ENCODE results near the gene SCRN3. TPM values are rescaled to one million over a fixed set of nuclear protein-coding genes. Genes with fewer than 3 reads are reported as not detected.
"Not testable (repeated sequence)": the region's sequence is repeated elsewhere in the genome, so short reads cannot be mapped to it uniquely, and the experiment has no call there.

Gene SCRN3
- total RNA-seq, 1 experiment from 2014 or later, result 28.6 TPM

DNA sequence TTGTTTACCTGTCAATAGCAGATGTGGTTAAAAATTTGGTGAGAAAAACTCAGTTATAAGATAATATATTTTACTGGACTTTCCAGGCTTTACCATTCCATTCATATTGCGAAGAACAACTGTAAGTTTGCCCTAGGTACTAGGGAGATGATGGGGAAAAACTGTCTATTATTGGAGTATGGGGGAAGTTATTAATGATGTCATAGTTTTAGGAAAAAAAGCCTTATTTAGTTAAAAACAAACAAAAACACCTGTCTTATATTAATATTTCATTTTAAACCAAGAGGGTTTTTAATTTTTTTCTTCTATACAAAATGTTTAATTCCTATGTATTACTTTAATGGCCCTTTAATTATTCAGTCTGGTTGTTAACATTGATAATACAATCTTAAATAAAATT is 42.5 kb upstream of the SCRN3 start:
- POLR2A ChIA-PET (ENCODE audit: low non-redundant PET), result no interaction called here
- CTCF ChIA-PET, result no interaction called here
- BruUV-seq (replicated peaks), result no TSS peak

DNA sequence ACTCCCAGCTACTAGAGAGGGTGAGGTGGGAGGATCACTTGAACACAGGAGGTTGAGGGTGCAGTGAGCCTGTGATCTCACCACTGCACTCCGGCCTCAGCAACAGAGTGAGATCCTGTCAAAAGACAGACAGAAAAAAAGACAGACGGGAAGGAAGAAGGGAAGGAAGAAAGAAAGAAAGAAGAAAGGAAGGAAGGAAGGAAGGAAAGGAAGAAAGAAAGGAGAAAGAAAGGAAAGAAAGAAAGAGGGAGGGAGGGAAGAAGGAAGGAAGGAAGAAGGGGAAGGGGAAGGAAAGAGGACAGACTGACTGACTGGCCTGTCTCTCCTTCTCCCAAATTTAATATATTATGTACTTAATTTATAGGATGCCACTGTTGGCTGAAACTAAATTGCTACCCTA is 39.2 kb upstream of the SCRN3 start:
- CTCF ChIA-PET, result no interaction called here
- no TSS peak for BruUV-seq (replicated peaks)
- POLR2A ChIA-PET (ENCODE audit: low non-redundant PET), result interaction anchor here (0.6 kb wide), 1 partner anchor 118 kb away, joined by 4 read pairs; no protein-coding TSS in a partner anchor
- H3K4me3 ChIP-seq (ENCODE audit: low read depth, low read length, poor library complexity, severe bottlenecking), result no peak overlapping the region
- intact Hi-C loops (cut with micrococcal nuclease; ENCODE audit: unreplicated experiment), result no loop called here
- H3K27ac ChIP-seq (ENCODE audit: low read depth, low read length, poor library complexity, severe bottlenecking), result no peak overlapping the region
- TF ChIP-seq EZH2 (IDR thresholded peaks at IDR 0.05; ENCODE audit: borderline replicate concordance, low read depth, low read length, poor library complexity, severe bottlenecking), result no peak
- TF ChIP-seq, protein P1, sequence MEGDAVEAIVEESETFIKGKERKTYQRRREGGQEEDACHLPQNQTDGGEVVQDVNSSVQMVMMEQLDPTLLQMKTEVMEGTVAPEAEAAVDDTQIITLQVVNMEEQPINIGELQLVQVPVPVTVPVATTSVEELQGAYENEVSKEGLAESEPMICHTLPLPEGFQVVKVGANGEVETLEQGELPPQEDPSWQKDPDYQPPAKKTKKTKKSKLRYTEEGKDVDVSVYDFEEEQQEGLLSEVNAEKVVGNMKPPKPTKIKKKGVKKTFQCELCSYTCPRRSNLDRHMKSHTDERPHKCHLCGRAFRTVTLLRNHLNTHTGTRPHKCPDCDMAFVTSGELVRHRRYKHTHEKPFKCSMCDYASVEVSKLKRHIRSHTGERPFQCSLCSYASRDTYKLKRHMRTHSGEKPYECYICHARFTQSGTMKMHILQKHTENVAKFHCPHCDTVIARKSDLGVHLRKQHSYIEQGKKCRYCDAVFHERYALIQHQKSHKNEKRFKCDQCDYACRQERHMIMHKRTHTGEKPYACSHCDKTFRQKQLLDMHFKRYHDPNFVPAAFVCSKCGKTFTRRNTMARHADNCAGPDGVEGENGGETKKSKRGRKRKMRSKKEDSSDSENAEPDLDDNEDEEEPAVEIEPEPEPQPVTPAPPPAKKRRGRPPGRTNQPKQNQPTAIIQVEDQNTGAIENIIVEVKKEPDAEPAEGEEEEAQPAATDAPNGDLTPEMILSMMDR (conservative IDR thresholded peaks at IDR 0.05; ENCODE audit: low read depth, low read length), result no peak
- no peak for DNase-seq (ENCODE audit: low spot score)
- H3K9me3 ChIP-seq (ENCODE audit: low read depth, low read length, poor library complexity, severe bottlenecking), result no peaks in the 10 kb centered on the region
- H3K36me3 ChIP-seq (ENCODE audit: insufficient read depth, low read length, poor library complexity, severe bottlenecking), result no peaks in the 10 kb centered on the region
- no peaks in the 10 kb centered on the region for H3K4me1 ChIP-seq (ENCODE audit: insufficient read depth, low read length, poor library complexity, severe bottlenecking)
- no peaks in the 10 kb centered on the region for H3K27me3 ChIP-seq (replicated peaks; ENCODE audit: insufficient read depth, low read depth, low read length, poor library complexity)

More for the DNA sequence above, 42.5 kb upstream of the SCRN3 start:
- intact Hi-C loops (cut with micrococcal nuclease; ENCODE audit: unreplicated experiment), result no loop called here
- Histone ChIP-seq H3K4me3 (ENCODE audit: low read depth, low read length, poor library complexity, severe bottlenecking) (no peak overlapping the region), H3K27me3 (replicated peaks; ENCODE audit: insufficient read depth, low read depth, low read length, poor library complexity) (no peaks in the 10 kb centered on the region), H3K27ac (ENCODE audit: low read depth, low read length, poor library complexity, severe bottlenecking) (no peak overlapping the region), H3K36me3 (ENCODE audit: insufficient read depth, low read length, poor library complexity, severe bottlenecking) (peaks cover 2% of the 10 kb centered on the region), H3K9me3 (ENCODE audit: low read depth, low read length, poor library complexity, severe bottlenecking) (no peaks in the 10 kb centered on the region), H3K4me1 (ENCODE audit: insufficient read depth, low read length, poor library complexity, severe bottlenecking) (no peaks in the 10 kb centered on the region)
- TF ChIP-seq, protein P1 (conservative IDR thresholded peaks at IDR 0.05; ENCODE audit: low read depth, low read length), result no peak
- no peak for TF ChIP-seq EZH2 (IDR thresholded peaks at IDR 0.05; ENCODE audit: borderline replicate concordance, low read depth, low read length, poor library complexity, severe bottlenecking)
- no peak for DNase-seq (ENCODE audit: low spot score)

DNA sequence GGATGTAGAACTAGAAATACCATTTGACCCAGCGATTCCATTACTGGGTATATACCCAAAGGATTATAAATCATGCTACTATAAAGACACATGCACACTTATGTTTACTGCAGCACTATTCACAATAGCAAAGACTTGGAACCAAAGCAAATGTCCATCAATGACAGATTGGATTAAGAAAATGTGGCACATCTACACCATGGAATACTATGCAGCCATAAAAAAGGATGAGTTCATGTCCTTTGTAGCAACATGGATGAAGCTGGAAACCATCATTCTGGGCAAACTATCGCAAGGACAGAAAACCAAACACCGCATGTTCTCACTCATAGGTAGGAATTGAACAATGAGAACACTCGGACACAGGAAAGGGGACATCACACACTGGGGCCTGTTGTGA is 35.9 kb upstream of the SCRN3 start:
- H3K4me3 ChIP-seq (ENCODE audit: low read depth, low read length, poor library complexity, severe bottlenecking); intact Hi-C loops (cut with micrococcal nuclease; ENCODE audit: unreplicated experiment); CTCF ChIA-PET; POLR2A ChIA-PET (ENCODE audit: low non-redundant PET); H3K4me1 ChIP-seq (ENCODE audit: insufficient read depth, low read length, poor library complexity, severe bottlenecking); H3K9me3 ChIP-seq (ENCODE audit: low read depth, low read length, poor library complexity, severe bottlenecking); BruUV-seq (replicated peaks); DNase-seq (ENCODE audit: low spot score); H3K27ac ChIP-seq (ENCODE audit: low read depth, low read length, poor library complexity, severe bottlenecking); H3K36me3 ChIP-seq (ENCODE audit: insufficient read depth, low read length, poor library complexity, severe bottlenecking); H3K27me3 ChIP-seq (replicated peaks; ENCODE audit: insufficient read depth, low read depth, low read length, poor library complexity): not testable (repeated sequence)

DNA sequence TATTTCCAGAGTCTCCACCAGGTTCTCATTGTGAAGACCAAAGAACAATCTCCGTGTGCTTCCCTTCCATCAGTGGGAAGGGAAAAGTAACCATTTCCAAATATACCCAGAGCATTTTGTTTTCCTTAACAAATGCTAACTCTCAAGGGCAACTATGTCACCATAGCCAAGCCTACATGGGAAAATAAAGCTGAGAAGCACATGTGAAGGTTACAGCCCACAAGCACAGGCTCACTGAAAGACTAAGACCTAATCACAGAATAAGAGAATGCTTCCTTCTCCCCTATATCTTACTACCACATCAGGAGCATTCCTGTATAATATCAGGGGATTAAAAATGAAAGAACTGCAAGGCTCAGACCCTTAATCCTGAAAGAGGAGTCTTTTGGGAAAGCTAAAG is 32.6 kb upstream of the SCRN3 start:
- Histone ChIP-seq H3K4me3 (ENCODE audit: low read depth, low read length, poor library complexity, severe bottlenecking) (no peak overlapping the region), H3K27ac (ENCODE audit: low read depth, low read length, poor library complexity, severe bottlenecking) (no peak overlapping the region), H3K9me3 (ENCODE audit: low read depth, low read length, poor library complexity, severe bottlenecking) (no peaks in the 10 kb centered on the region), H3K36me3 (ENCODE audit: insufficient read depth, low read length, poor library complexity, severe bottlenecking) (no peaks in the 10 kb centered on the region), H3K4me1 (ENCODE audit: insufficient read depth, low read length, poor library complexity, severe bottlenecking) (no peaks in the 10 kb centered on the region), H3K27me3 (replicated peaks; ENCODE audit: insufficient read depth, low read depth, low read length, poor library complexity) (no peaks in the 10 kb centered on the region)
- BruUV-seq (replicated peaks), result no TSS peak
- DNase-seq (ENCODE audit: low spot score), result no peak
- intact Hi-C loops (cut with micrococcal nuclease; ENCODE audit: unreplicated experiment), result no loop called here
- TF ChIP-seq, protein P1 (conservative IDR thresholded peaks at IDR 0.05; ENCODE audit: low read depth, low read length), result no peak
- TF ChIP-seq EZH2 (IDR thresholded peaks at IDR 0.05; ENCODE audit: borderline replicate concordance, low read depth, low read length, poor library complexity, severe bottlenecking), result no peak
- ChIA-PET CTCF (no interaction called here), POLR2A (ENCODE audit: low non-redundant PET) (no interaction called here)

DNA sequence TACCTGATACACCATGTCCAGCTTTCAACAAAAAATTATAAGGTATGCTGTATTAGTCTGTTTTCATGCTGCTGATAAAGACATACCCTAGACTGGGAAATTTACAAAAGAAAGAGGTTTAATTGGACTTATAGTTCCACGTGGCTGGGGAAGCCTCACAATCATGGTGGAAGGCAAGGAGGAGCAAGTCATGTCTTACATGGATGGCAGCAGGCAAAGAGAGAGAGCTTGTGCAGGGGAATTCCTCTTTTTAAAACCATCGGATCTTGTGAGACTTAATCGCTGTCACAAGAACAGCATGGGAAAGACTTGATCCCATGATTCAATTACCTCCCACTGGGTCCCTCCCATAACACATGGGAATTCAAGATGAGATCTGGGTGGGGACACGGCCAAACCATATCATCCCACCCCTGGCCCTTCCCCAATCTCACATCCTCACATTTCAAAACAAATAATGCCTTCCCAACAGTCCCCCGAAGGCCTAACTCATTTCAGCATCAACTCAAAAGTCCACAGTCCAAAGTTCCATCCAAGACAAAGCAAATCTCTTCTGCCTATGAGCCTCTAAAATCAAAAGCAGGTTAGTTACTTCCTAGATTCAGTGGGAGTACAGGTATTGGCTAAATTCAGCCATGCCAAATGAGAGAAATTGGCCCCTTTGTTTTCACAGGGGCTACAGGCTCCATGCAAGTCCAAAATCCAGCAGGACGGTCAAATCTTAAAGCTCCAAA is 31.9 kb upstream of the SCRN3 start:
- DNase-seq (ENCODE audit: low spot score); H3K9me3 ChIP-seq (ENCODE audit: low read depth, low read length, poor library complexity, severe bottlenecking); intact Hi-C loops (cut with micrococcal nuclease; ENCODE audit: unreplicated experiment); H3K4me1 ChIP-seq (ENCODE audit: insufficient read depth, low read length, poor library complexity, severe bottlenecking); POLR2A ChIA-PET (ENCODE audit: low non-redundant PET); H3K27me3 ChIP-seq (replicated peaks; ENCODE audit: insufficient read depth, low read depth, low read length, poor library complexity); H3K4me3 ChIP-seq (ENCODE audit: low read depth, low read length, poor library complexity, severe bottlenecking); H3K36me3 ChIP-seq (ENCODE audit: insufficient read depth, low read length, poor library complexity, severe bottlenecking); BruUV-seq (replicated peaks); H3K27ac ChIP-seq (ENCODE audit: low read depth, low read length, poor library complexity, severe bottlenecking); CTCF ChIA-PET: not testable (repeated sequence)

Data from A673 (cell line).